ENCODE results near the gene NR2F2. TPM values are rescaled to one million over a fixed set of nuclear protein-coding genes. Genes with fewer than 3 reads are reported as not detected.

Gene NR2F2
- total and polyA plus RNA-seq, 2 donors (not counting 1 experiment from before 2014, with no cell fraction given), result not detected

GRCh38 chr15:96358821-96359615 lies 28.5 kb downstream of the NR2F2 start:
- H3K27me3 Mint-ChIP-seq, result peaks cover 63% of the 10 kb centered on the region

More at GRCh38 chr15:96358821-96359615, 28.5 kb downstream of the NR2F2 start:
- intact Hi-C loops (cut with micrococcal nuclease), result no loop called here
- CTCF ChIA-PET, result no interaction called here
- Histone ChIP-seq H3K79me2 (ENCODE audit: control insufficient read depth, insufficient read depth, low read length) (no peaks in the 10 kb centered on the region), H3K27ac (ENCODE audit: low read length in 2 of 2) (no peak overlapping the region), H3K4me3 (ENCODE audit: control extremely low read depth in 1 of 5, extremely low read depth in 1 of 5, insufficient read depth in 1 of 5, low read depth in 2 of 5, low read length in 4 of 5) (no peak overlapping the region), H3K27me3 (replicated peaks in 1 of 4; ENCODE audit: control extremely low read depth in 1 of 4, control insufficient read depth in 3 of 4, insufficient read depth in 4 of 4, low read length in 3 of 4) (peaks cover 0 to 94% (median 50%) of the 10 kb centered on the region in 4 experiments), H3K9me3 (ENCODE audit: control extremely low read depth in 1 of 3, control insufficient read depth in 2 of 3, insufficient read depth in 1 of 3, low read length in 2 of 3) (peaks cover 0 to 63% (median 0%) of the 10 kb centered on the region in 3 donors), H3K36me3 (replicated peaks in 1 of 2; ENCODE audit: control extremely low read depth in 1 of 2, control insufficient read depth in 1 of 2, extremely low read depth in 1 of 2, insufficient read depth in 2 of 2, low read length in 1 of 2) (no peaks in the 10 kb centered on the region), H2AFZ (ENCODE audit: insufficient read depth, low read depth, low read length, poor library complexity, severe bottlenecking) (no peak overlapping the region), H3K9ac (ENCODE audit: low read length) (no peak overlapping the region), H3K4me1 (ENCODE audit: control insufficient read depth in 2 of 2, insufficient read depth in 2 of 2, low read length in 2 of 2) (peaks cover 21 to 24% of the 10 kb centered on the region in 2 donors), H3K4me2 (replicated peaks; ENCODE audit: low read depth, low read length, poor library complexity, severe bottlenecking) (no peak overlapping the region), H4K20me1 (ENCODE audit: control insufficient read depth, insufficient read depth, low read length, poor library complexity, severe bottlenecking) (no peaks in the 10 kb centered on the region)
- ATAC-seq (ENCODE audit: low read depth) (no peak), DNase-seq (no peak)
- WGBS (ENCODE audit: insufficient coverage), result 12% methylated on average over 17 of the region's 21 CpGs
- Mint-ChIP-seq H3K9me3 (ENCODE audit: insufficient read depth) (no peaks in the 10 kb centered on the region), H3K27ac (no peak overlapping the region), H3K4me1 (peaks cover 21% of the 10 kb centered on the region), H3K4me3 (no peak overlapping the region)
- POLR2A ChIA-PET, result no interaction called here
- TF ChIP-seq CTCF (IDR thresholded peaks at IDR 0.05) (no peak), EZH2 (IDR thresholded peaks at IDR 0.05; ENCODE audit: borderline replicate concordance, insufficient read depth, low read depth, low read length, poor library complexity, severe bottlenecking) (no peak)
